NB4 (cell line): ENCODE data around the gene VEZF1.

Source experiments
- CTCF ChIP-seq: IDR thresholded peaks from one replicate; pipeline ENCODE4 v1.5.1; 2012; ENCODE audit warnings: low read depth, low read length
- MYC ChIP-seq: IDR thresholded peaks from 2 replicates; pipeline ENCODE4 v1.6.1; 2011; ENCODE audit warnings: low read depth, low read length
- POLR2A ChIP-seq: IDR thresholded peaks from 2 replicates; pipeline ENCODE4 v1.6.1; 2011; ENCODE audit warnings: mild to moderate bottlenecking; ENCODE audit not compliant: insufficient read length; ENCODE audit errors: extremely low read depth

DNA sequence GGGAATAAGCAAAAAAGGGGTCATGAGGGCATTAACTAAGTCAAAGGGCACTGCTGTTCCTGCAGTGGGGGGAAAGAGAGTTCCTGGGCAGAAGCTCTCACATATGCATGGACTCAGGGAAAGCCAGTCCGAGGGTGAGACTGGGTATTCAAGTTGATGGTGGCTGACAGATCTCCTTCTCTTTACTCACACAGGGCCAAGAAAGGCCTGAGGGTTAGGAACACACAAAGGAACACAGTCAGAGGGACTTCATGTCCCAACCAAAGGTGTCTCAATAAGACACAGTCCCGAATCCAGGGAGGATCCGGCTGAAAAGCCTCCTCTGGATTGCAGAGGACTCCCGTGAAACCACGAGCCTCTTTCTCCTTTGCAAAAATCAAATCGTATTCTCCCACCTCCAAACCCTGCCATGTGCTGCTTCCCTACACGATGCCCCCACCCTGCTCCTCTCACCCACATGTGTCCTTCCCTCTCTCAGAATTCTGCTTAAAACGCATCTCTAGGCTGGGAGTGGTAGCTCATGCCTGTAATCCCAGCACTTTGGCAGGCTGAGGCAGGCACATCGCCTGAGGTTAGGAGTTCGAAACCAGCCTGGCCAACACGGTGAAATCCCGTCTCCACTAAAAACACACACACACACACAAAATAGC is 56.4 kb downstream of the VEZF1 start:
- no peak for TF ChIP-seq MYC
- TF ChIP-seq CTCF, result no peak
- no peak for TF ChIP-seq POLR2A
